Ishikawa (cell line): ENCODE results near the gene ENOX2.

ENCODE experiments used
- CEBPB ChIP-seq: IDR thresholded peaks from 2 replicates; pipeline ENCODE4 v1.6.1; 2012
- CREB1 ChIP-seq: IDR thresholded peaks from 2 replicates; pipeline ENCODE4 v1.6.1; 2012; ENCODE audit warnings: low read depth
- EGR1 ChIP-seq: IDR thresholded peaks from 2 replicates; pipeline ENCODE4 v1.6.1; 2012
- EP300 ChIP-seq: IDR thresholded peaks from 2 replicates; pipeline ENCODE4 v1.6.1; 2012; ENCODE audit warnings: borderline replicate concordance
- FOXM1 ChIP-seq: IDR thresholded peaks from 2 replicates; pipeline ENCODE4 v1.6.1; 2012; ENCODE audit warnings: low read depth, borderline replicate concordance
- MAX ChIP-seq: IDR thresholded peaks from 2 replicates; pipeline ENCODE4 v1.6.1; 2012
- NFIC ChIP-seq: IDR thresholded peaks from 2 replicates; pipeline ENCODE4 v1.6.1; 2012
- RAD21 ChIP-seq: IDR thresholded peaks from 2 replicates; pipeline ENCODE4 v1.6.1; 2012; ENCODE audit warnings: low read depth
- REST ChIP-seq: IDR thresholded peaks from 2 replicates; pipeline ENCODE4 v1.6.1; 2012; ENCODE audit warnings: low read depth, mild to moderate bottlenecking
- TAF1 ChIP-seq: IDR thresholded peaks from 2 replicates; pipeline ENCODE4 v1.6.1; 2012; ENCODE audit warnings: low read depth, mild to moderate bottlenecking
- TCF12 ChIP-seq: IDR thresholded peaks from 2 replicates; pipeline ENCODE4 v1.6.1; 2012; ENCODE audit warnings: low read depth
- TEAD4 ChIP-seq: IDR thresholded peaks from 2 replicates; pipeline ENCODE4 v1.6.1; 2012
- USF1 ChIP-seq: IDR thresholded peaks from 2 replicates; pipeline ENCODE4 v1.6.1; 2012
- YY1 ChIP-seq: IDR thresholded peaks from 2 replicates; pipeline ENCODE4 v1.6.1; 2012; ENCODE audit warnings: low read depth
- ZBTB7A ChIP-seq: IDR thresholded peaks from 2 replicates; pipeline ENCODE4 v1.6.1; 2012; ENCODE audit warnings: low read depth

The ENOX2 gene

GRCh38 chrX:130625386-130625785 lies 277.6 kb downstream of the ENOX2 start:
- TF ChIP-seq NFIC, result no peak
- no peak for TF ChIP-seq YY1
- TF ChIP-seq CEBPB, result no peak
- no peak for TF ChIP-seq EP300
- TF ChIP-seq REST, result no peak
- TF ChIP-seq TEAD4, result no peak
- TF ChIP-seq TCF12, result no peak
- TF ChIP-seq EGR1, result no peak
- TF ChIP-seq TAF1, result no peak
- no peak for TF ChIP-seq ZBTB7A
- no peak for TF ChIP-seq MAX
- no peak for TF ChIP-seq FOXM1
- no peak for TF ChIP-seq RAD21
- no peak for TF ChIP-seq USF1
- TF ChIP-seq CREB1, result no peak

GRCh38 chrX:130623518-130623917 lies 279.5 kb downstream of the ENOX2 start:
- TF ChIP-seq TEAD4, result no peak
- no peak for TF ChIP-seq CEBPB
- no peak for TF ChIP-seq NFIC

- TF ChIP-seq EP300, result no peak
- no peak for TF ChIP-seq YY1
- TF ChIP-seq TAF1, result no peak
- TF ChIP-seq MAX, result no peak
- no peak for TF ChIP-seq USF1
- TF ChIP-seq REST, result no peak
- TF ChIP-seq ZBTB7A, result no peak
- TF ChIP-seq NFIC, result no peak
- TF ChIP-seq FOXM1, result no peak
- no peak for TF ChIP-seq CREB1
- TF ChIP-seq CEBPB, result no peak
- TF ChIP-seq RAD21, result no peak
- no peak for TF ChIP-seq TEAD4
- no peak for TF ChIP-seq TCF12
- TF ChIP-seq EGR1, result no peak
Measured at GRCh38 chrX:130615941-130616340, 287.1 kb downstream of the ENOX2 start.

GRCh38 chrX:130607431-130607830 lies 295.6 kb downstream of the ENOX2 start:
- no peak for TF ChIP-seq EP300
- no peak for TF ChIP-seq USF1
- TF ChIP-seq NFIC, result no peak
- TF ChIP-seq REST, result no peak
- no peak for TF ChIP-seq TCF12
- no peak for TF ChIP-seq TAF1
- TF ChIP-seq RAD21, result no peak
- TF ChIP-seq FOXM1, result no peak
- TF ChIP-seq MAX, result no peak
- TF ChIP-seq CREB1, result no peak

GRCh38 chrX:130606425-130606824 lies 296.6 kb downstream of the ENOX2 start:
- TF ChIP-seq CEBPB, result no peak
- no peak for TF ChIP-seq RAD21
- no peak for TF ChIP-seq TCF12
- TF ChIP-seq YY1, result no peak
- no peak for TF ChIP-seq USF1
- TF ChIP-seq FOXM1, result no peak
- TF ChIP-seq NFIC, result no peak
- no peak for TF ChIP-seq CREB1
- no peak for TF ChIP-seq EGR1
- TF ChIP-seq ZBTB7A, result no peak
- TF ChIP-seq REST, result no peak
- no peak for TF ChIP-seq EP300
- no peak for TF ChIP-seq MAX
- TF ChIP-seq TEAD4, result no peak
- no peak for TF ChIP-seq TAF1
